IPS-20b (cell line): ENCODE data around the gene CTBP2.
"Not testable (repeated sequence)": the region's sequence is repeated elsewhere in the genome, so short reads cannot be mapped to it uniquely, and the experiment has no call there.

Experiments used
- H3K27ac ChIP-seq: one replicate; pipeline ENCODE4 v1.5.1; 2013; ENCODE audit warnings: low read length
- H3K27me3 ChIP-seq: 2 replicates; pipeline ENCODE4 v1.6.1; 2013; ENCODE audit warnings: mild to moderate bottlenecking, low read length, inconsistent platforms; ENCODE audit not compliant: insufficient read depth
- H3K36me3 ChIP-seq: 2 replicates; pipeline ENCODE4 v1.6.1; 2013; ENCODE audit warnings: low read depth, mild to moderate bottlenecking, inconsistent platforms, low read length, moderate library complexity; ENCODE audit not compliant: insufficient read depth
- H3K4me1 ChIP-seq: 2 replicates; pipeline ENCODE4 v1.6.1; 2013; ENCODE audit warnings: mild to moderate bottlenecking, control low read depth, inconsistent platforms, low read length, moderate library complexity; ENCODE audit not compliant: insufficient read depth
- H3K4me3 ChIP-seq: 2 replicates; pipeline ENCODE4 v1.5.1; 2013; ENCODE audit warnings: mild to moderate bottlenecking, low read length, inconsistent platforms
- H3K9ac ChIP-seq: 2 replicates; pipeline ENCODE4 v1.6.1; 2013; ENCODE audit warnings: low read depth, mild to moderate bottlenecking, inconsistent platforms, low read length, moderate library complexity
- H3K9me3 ChIP-seq: 2 replicates; pipeline ENCODE4 v1.6.1; 2013; ENCODE audit warnings: mild to moderate bottlenecking, low read depth, low read length, inconsistent platforms; ENCODE audit not compliant: insufficient read depth

Gene CTBP2

DNA sequence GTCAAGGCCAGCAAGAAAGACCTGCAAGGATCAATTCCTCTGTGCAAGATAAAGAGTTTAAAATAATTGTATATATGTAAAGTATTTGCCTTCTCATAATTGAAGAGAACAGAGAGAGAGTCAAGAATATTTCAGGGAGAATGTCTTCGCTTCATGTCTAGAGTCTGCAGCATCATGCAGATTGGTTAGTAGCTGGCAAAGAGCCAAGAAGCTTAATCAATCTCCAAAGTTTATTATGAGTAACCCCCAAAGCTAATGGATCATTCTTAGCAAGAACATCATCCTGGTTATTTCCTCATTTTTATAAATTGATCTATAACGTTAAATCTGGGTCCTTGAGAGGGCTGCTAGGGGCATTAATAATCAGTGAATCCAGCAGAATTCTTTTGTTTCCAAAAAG lies 38.9 kb upstream of the CTBP2 start:
- no peak overlapping the region for H3K4me3 ChIP-seq
- H3K4me1 ChIP-seq = no peaks in the 10 kb centered on the region; the same call in 1 of the 2 replicates
- H3K9ac ChIP-seq = no peak overlapping the region
- no peaks in the 10 kb centered on the region for H3K27me3 ChIP-seq
- H3K9me3 ChIP-seq = no peaks in the 10 kb centered on the region
- no peaks in the 10 kb centered on the region for H3K36me3 ChIP-seq
- no peak overlapping the region for H3K27ac ChIP-seq

DNA sequence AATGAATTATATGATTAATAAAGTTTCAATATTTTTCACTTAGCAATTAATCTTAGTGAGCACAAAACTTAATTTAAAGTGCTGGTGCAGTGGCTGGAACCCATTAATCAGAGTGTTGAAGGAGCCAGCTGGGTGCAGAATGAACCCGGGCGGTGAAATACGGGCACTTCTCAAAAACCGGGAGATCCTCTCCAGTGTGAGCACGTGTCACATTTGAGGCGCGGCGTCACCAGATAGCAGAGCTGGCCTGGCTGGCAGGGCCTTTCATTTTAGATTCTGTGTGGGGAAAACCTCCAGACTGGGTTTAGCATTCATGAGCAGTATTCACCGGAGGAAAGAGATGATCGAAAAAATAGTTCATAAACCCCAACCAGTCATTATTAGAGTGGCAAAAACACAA lies 34.5 kb upstream of the CTBP2 start:
- no peak overlapping the region for H3K27ac ChIP-seq
- H3K9ac ChIP-seq = no peak overlapping the region
- no peak overlapping the region for H3K4me3 ChIP-seq
- H3K27me3 ChIP-seq = no peaks in the 10 kb centered on the region
- H3K9me3 ChIP-seq = no peaks in the 10 kb centered on the region
- H3K4me1 ChIP-seq = no peaks in the 10 kb centered on the region
- no peaks in the 10 kb centered on the region for H3K36me3 ChIP-seq

DNA sequence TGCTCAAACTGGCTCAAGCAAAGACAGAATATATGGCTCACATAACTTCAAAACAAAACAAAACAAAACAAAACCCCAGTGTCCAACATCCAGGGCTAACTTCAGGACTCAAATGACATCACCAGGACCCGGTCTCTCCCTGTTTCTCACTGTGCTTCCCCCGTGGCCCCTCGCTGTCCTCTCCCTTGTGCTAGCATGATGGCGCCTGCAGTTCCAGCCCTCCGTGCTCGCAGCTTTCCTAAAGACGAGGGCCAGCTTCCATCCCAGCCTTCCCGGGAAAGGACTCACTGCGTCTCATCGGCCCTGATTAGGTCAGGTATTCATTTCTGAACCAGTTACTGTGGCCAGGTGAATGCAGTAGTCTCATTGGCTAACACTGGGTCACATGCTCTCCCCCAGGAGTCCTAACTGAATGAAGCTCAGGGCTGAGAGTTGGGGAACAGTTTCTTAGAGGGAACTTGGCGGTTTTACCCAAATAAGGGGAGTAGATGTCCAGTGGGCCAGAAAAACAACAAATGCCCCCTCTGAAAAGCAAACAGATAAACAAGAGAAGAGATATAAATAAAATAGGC lies 33.0 kb upstream of the CTBP2 start:
- H3K27ac ChIP-seq = no peak overlapping the region
- H3K36me3 ChIP-seq = no peaks in the 10 kb centered on the region
- H3K4me1 ChIP-seq = no peaks in the 10 kb centered on the region
- H3K27me3 ChIP-seq = no peaks in the 10 kb centered on the region
- no peaks in the 10 kb centered on the region; the same call in 1 of the 2 replicates for H3K9me3 ChIP-seq
- H3K4me3 ChIP-seq = no peak overlapping the region
- H3K9ac ChIP-seq = no peak overlapping the region

DNA sequence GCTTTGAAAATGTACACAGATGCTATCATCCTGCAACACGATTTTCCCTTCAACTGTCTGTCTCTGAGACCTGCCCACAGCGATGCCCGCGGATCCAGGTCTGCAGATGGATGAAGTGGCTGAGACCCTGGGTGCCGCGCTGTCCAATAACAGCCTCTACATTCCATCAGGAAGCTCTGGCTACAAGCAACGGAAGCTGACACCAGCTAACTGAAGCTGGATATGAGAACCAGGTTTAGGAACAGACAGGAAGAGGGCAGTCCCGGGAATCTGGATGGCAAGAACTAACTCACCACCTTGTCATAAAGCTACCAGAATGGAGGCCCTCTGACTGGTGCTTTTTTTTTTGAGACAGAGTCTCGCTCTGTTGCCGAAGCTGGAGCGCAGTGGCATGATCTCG lies 32.3 kb upstream of the CTBP2 start:
- Histone ChIP-seq H3K4me3 (no peak overlapping the region), H3K4me1 (no peaks in the 10 kb centered on the region), H3K36me3 (no peaks in the 10 kb centered on the region), H3K27ac (no peak overlapping the region), H3K9me3 (no peaks in the 10 kb centered on the region; the same call in 1 of the 2 replicates), H3K9ac (no peak overlapping the region), H3K27me3 (no peaks in the 10 kb centered on the region)

DNA sequence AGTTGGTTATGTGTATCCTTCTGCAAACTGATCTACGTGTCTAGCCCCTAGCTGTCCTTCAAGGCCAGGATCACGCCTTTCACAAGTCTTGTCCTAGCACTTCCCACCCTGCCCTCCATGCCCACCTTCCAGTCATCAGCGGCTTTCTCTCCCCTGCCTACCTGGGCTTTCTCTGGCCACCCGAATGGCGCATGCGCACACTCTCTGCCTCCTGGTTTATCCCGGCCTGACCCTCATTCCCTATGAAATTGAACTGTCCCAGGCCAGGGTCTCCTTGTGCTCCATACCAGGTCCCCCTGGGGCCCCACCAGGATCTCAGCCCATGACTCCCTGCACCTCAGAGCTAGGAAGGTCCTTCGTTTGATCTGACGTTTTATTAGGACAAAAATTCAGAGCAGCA lies 31.6 kb upstream of the CTBP2 start:
- Histone ChIP-seq H3K9me3 (no peaks in the 10 kb centered on the region; the same call in 1 of the 2 replicates), H3K9ac (no peak overlapping the region), H3K4me3 (no peak overlapping the region), H3K27ac (no peak overlapping the region), H3K36me3 (no peaks in the 10 kb centered on the region), H3K27me3 (no peaks in the 10 kb centered on the region), H3K4me1 (no peaks in the 10 kb centered on the region)

DNA sequence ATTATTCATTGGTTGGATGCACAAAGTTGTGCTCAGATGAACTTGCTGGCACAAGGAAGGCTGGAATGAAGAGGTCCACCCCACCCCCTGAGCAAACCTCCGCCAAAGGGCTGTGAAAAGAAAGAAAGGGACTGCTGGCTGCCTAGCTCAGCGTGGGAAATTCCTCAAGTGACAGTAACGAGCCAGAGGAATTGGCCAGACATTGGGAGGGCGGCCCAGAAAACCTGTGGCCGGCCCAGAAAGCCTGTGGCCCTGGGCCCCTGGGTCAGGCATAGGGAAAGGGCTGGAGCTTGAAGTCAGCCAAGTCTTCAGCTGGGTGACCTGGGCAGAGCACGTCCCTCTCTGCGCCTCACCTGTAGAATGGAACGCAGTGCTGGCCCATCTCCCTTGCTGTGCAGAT lies 30.6 kb upstream of the CTBP2 start:
- no peaks in the 10 kb centered on the region for H3K27me3 ChIP-seq
- no peaks in the 10 kb centered on the region; the same call in 1 of the 2 replicates for H3K9me3 ChIP-seq
- H3K4me1 ChIP-seq = no peaks in the 10 kb centered on the region
- H3K4me3 ChIP-seq = no peak overlapping the region
- no peak overlapping the region for H3K27ac ChIP-seq
- H3K36me3 ChIP-seq = no peaks in the 10 kb centered on the region
- no peak overlapping the region for H3K9ac ChIP-seq

DNA sequence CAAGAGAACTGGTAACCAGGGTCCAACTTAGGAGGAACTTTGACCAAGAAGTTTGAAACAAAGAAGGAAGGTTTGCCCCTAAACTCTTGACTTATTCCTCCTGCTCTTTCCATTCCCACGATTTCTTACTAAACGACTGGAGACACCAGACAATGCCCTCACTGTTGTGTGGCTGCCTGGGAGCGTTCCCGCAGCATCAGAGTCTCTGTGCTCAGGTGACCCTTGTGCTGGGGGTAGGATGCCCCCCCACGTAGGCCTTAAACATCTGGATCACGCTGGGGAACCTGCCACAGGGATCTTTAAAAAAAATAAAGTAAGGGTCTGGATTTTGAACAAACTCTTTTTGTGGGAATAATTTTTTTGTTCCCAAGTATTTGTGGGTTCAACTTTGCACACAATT lies 30.1 kb upstream of the CTBP2 start:
- Histone ChIP-seq H3K27me3 (no peaks in the 10 kb centered on the region), H3K4me3 (no peak overlapping the region), H3K36me3 (no peaks in the 10 kb centered on the region), H3K4me1 (no peaks in the 10 kb centered on the region), H3K9ac (no peak overlapping the region), H3K9me3 (no peaks in the 10 kb centered on the region; the same call in 1 of the 2 replicates), H3K27ac (no peak overlapping the region)

DNA sequence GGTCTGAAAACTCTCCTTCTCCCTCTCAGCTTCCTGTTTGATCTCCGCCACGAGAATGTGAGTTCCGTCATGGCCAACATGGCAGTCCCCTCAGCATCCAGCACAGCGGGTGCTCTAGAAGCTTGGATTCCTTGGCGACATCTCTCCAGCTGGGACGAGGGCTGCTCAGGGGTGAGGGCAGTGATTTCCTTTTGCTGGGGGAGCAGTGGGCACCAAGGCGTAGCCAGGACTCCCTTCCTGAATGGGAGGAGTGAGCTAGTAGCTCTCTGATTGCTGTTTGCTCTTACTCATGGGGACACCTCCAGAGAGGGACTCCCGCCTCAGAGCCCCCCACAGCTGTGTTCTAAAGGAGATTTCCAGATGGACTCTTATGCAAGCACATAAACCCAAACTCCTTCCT lies 28.8 kb upstream of the CTBP2 start:
- H3K9ac ChIP-seq = no peak overlapping the region
- no peak overlapping the region for H3K4me3 ChIP-seq
- H3K4me1 ChIP-seq = no peaks in the 10 kb centered on the region
- no peak overlapping the region for H3K27ac ChIP-seq
- no peaks in the 10 kb centered on the region; the same call in 1 of the 2 replicates for H3K9me3 ChIP-seq
- no peaks in the 10 kb centered on the region for H3K36me3 ChIP-seq
- no peaks in the 10 kb centered on the region for H3K27me3 ChIP-seq

DNA sequence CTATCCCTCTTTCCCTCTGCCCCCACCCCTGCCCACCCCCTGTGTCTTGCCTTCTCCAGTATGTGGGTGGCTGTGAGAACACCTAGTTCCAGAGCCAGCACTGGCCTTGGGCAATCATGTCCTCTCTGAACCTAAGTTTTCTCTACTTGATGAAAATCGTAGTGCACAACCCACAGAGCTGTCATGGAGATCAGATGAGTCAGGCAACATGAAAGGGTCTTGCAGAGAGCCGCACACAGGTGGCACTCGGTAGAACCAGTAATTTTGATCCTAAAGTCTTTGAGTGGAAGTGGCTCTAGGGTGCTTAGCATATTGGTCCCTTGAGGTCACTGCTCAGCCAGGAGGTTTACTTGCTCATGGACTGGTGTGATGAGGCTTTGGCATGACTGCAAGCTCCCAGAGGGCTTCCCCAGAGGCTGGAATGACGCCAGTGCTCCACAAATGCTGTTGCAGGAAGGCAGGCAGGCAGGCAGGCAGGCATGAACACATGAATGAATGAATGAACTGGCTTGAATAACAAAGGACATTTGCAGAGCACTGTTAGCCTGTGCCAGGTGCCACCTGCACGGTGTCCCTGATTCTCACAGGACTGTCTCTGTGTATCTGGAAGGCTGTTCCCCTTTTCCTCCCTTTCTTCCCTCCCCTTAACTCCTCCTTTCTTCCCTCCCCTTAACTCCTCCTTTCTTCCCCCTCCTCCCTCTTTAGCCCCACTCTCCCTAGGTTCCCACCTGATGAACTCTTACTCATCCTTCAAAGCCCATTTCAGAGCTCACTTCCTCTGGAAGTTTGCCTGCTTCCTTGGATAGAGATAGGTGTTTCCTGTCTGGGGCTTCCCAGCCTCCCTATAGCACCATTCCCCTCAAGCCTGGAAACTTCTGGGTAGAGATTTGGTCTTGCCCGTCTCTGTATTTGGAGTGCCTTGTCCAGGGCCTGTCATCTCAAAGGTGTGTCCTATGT lies 27.2 kb upstream of the CTBP2 start:
- H3K27ac ChIP-seq = no peak overlapping the region
- no peak overlapping the region for H3K4me3 ChIP-seq
- no peaks in the 10 kb centered on the region; the same call in 1 of the 2 replicates for H3K9me3 ChIP-seq
- no peak overlapping the region for H3K9ac ChIP-seq
- H3K4me1 ChIP-seq = no peaks in the 10 kb centered on the region
- no peaks in the 10 kb centered on the region for H3K27me3 ChIP-seq
- no peaks in the 10 kb centered on the region for H3K36me3 ChIP-seq

DNA sequence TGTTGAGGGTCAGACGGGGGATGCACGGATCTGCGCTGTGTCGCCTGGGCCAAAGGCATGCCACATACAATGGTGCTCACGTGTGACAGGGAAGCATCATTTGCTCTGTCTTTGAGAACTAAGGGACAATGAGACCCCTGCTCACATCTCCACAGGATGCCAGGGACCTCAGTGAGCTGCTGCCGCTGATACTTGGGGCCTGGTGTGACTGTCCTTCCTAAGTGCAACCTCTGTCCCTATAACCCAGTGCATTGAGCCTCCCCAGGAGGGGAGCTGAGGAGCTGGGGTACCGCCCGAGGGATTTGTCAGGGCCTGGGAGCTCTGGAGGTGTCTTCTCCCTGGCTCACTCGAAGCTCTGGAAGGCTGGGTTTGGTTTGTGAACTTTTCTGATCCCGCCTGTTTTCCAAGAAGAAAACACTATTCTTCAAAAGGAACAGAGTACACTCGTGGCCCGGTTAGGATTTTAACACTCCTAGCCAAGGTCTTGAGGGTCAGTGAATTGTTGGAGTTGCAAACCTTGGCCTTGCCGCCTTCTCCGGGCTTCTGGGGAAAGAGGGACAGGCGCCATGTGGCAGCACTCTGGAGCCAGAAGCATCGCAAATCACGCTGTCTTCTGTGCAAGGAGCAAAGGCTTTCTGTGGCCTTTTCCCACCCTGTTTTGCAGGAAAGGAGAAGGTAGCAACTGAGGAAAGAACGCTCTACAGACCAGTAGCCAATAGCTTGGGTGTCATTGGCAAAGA lies 26.2 kb upstream of the CTBP2 start:
- Histone ChIP-seq H3K4me1 (no peaks in the 10 kb centered on the region), H3K27ac (no peak overlapping the region), H3K4me3 (no peak overlapping the region), H3K27me3 (no peaks in the 10 kb centered on the region), H3K36me3 (no peaks in the 10 kb centered on the region), H3K9me3 (no peaks in the 10 kb centered on the region; the same call in 1 of the 2 replicates), H3K9ac (no peak overlapping the region)

DNA sequence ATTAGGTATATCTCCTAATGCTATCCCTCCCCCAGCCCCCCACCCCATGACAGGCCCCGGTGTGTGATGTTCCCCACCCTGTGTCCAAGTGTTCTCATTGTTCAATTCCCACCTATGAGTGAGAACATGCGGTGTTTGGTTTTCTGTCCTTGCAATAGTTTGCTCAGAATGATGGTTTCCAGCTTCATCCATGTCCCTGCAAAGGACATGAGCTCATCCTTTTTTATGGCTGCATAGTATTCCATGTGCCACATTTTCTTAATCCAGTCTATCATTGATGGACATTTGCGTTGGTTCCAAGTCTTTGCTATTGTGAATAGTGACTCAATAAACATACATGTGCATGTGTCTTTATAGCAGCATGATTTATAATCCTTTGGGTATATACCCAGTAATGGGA lies 18.7 kb upstream of the CTBP2 start:
- not testable (repeated sequence) for H3K36me3 ChIP-seq, H3K4me1 ChIP-seq, H3K27me3 ChIP-seq, H3K4me3 ChIP-seq, H3K9me3 ChIP-seq, H3K9ac ChIP-seq, H3K27ac ChIP-seq
